Measurements from ENCODE around the gene EIF5AL1.

- TF ChIP-seq POLR2A (IDR thresholded peaks at IDR 0.05; ENCODE audit: extremely low read depth, insufficient read length): no peak
- no peak for TF ChIP-seq CTCF (IDR thresholded peaks at IDR 0.05; ENCODE audit: low read depth, low read length)
Measured at GRCh38 chr10:79471776-79472175, 40.6 kb upstream of the EIF5AL1 start.
